ENCODE measurements around the gene TNFAIP2.

TNFAIP2 gene

DNA sequence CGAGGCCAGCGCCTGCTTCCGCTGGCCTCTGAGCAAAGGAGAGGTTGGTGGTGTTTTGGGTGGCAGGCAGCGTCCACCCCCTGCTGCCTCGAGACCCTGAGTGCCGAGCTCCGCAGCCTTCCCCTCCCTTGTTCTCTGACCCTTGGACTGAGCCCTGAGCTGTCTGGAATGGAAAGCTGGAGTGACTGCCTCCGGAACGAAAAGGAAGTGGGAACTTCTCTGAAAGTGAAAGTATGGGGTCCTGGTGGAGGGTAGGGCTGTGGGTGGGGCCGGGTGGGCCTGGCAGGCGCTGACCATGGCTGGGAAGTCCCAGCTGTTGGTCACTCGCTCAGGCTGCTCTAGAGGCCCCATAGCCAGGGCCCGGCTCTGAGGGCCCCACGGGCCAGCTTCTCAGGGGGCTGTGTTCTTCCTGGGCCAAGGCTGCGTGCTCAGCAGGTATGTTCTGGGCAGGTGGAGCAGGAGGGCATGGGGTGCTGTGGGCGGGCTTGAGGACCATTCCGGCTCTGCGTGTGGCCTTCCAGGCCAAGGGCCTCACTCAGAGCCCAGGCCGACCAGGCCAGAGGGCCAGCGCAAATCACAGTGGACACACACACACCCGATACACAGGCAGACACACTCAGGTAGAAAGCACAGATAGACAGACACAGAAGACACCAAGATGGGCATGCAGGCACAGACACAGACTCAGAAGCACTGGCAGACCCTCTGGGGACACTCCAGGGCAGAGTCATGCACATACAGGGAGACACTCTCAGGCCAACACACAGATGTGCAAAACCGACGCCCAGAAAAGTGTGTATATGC is 28.7 kb upstream of the TNFAIP2 start, which contains the start of gene EXOC3L4:
Gene EXOC3L4, plus strand, starts transcription at position 320 of the 804 bp plus-strand sequence. CDS start 5,495 bp downstream, outside the sequence.
- DNase-seq, result no peak

DNA sequence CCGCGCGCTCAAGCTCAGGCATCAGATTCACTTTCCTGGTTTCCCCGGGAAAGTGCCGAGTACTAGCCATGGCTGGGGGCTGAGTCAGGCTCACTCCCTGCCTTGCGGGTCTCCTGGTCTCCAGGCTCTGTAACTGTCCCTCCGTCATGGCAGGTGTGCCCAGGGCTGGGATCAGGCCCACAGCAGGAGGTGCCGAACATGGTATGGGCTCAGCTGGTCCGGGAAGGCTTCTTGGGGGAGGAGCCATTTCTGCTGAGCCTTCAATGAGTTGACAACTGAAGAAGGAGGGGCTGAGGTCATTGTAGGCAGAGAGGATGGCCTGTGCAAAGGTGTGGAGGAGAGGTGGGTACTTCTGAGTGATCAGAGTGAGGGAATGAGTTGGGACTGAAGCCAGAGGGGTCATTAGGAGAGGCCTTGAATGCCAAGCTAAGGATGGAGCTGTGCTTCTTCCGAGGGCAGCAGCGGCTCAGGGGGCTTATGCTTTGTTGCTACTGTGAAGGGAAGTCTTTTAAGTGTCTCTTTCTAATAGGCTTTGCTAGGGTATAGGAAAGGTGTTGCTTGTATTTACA is 28.0 kb upstream of the TNFAIP2 start:
- no peak for DNase-seq

DNA sequence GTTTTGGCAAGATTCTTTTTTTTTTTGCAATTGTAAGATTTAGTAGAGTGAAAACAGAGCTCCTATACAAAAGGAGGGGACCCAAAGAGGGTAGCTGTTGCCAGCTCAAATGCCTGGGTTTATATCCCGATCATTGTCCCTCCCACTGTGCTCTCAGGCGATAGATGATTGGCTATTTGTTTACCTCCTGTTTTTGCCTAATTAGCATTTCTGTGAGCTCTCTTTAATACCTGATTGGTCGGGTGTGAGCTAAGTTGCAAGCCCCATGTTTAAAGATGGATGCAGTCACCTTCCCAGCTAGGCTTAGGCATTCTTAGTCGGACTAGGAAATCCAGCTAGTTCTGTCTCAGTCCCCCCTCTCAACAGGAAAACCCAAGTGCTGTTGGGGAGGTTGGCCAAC is 26.9 kb upstream of the TNFAIP2 start:
- DNase-seq, result no peak

DNA sequence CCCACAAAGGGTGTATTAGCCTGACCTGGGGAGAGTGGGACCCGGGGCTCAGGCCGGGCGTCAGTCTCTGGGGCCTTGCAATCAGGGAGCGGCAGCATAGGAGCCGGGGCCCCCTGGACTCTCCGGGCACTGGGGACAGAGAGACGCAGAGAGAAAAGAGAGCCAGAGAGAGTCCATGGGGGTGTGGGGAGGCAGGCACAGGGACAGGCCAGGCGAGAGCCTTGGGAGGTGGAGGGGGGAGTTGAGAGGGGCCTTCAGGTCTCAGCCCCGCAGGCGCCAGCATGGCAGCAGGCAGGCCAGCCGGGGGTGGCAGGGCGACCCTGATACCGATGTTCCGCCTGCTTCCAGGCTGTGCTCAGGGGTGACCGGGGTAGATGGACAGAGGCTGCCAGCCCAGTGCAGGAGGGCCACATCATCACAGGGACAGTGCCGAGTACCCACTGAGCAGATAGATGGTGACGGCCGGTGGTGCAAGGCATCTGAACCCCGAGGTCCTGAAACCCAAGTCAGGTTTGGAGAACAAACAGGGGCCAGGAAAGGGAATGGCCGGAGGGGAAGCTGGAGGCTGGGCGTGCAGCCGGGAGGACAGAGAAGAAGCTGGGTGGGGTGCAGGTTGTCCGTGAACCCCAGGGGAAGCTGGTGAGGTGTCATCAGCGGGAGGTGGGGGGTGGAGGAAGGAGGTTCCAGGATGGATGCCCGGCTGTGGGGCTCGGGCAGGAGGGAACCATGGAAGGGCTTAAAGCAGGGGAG is 25.8 kb upstream of the TNFAIP2 start:
- DNase-seq, result no peak

DNA sequence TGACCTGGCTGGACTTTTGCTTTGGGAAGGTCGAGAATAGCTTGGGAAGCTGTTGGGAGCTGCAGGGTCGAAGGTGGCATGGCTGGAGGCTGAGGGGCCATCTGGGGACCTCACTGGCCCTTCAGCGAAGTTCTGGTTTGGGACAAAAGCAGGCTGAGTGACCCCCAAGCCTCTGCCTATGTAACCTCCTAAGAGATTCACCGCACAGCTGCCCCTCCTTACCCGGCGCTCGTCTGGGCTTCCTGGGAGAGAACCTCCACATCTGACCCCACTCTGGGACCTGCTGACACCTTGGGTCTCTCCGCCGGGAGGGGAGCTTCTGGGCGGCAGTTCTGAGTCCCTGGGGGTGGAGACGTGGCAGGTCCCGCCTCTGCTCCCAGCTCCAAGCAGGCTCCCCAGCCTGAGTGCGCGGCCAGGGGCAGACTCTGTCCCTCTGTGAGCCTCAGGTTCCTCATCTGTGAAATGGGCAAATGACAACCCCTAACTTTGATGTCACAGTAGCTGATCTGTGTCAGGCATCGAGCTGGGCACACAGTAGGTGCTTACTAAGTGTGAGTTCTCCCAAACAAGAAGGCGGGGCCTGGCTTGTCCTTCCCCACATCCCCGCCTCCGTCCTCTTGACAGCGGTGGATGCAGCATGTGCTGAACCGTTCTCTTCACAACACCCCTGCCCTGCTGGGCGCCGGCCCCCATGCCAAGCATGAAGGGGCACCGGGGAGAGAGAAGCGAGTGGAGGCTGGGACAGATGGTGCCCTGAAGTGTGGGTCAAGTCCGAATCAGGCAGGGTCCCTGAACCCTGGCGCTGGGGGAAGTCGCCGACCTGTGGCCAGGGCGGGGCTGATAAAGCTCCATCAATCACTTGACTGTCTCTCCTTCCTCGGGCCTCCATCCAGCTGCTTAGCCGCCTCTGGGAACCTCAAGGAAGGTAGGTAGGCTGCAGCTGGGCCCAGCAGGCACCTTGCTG is 25.0 kb upstream of the TNFAIP2 start:
- DNase-seq, result no peak

DNA sequence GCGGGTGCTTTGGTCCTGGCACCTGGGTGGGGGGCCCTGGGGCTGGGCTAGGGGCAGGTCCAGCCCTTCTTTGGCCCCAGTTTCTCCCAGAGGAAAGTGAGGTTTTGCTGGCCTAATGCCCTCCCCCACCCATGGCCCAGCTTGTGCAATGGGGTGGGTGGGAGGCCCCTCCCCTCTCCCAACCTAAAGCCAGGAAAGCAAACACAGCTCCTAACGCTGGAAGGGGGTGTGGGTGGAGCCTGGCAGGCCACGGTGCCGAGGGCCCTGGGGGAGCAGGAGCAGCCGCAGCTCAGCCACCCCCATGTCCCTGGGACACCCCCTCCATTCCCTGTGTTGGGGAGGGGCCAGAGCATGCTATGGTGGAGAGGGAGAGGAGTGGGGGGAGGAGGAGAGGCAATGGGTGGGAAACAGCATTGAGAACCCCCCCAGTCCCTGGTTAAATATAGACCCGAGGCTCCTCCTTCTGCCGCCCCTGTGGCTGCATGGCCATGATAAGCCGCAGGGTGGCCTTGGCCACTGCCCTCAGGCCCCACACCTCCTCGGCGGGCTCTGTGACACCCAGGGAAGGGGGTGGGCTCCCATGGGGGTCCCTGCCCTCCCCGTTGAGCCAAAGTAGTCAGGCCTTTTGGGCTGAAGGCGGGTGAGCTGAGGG is 24.1 kb upstream of the TNFAIP2 start:
- DNase-seq, result no peak

DNA sequence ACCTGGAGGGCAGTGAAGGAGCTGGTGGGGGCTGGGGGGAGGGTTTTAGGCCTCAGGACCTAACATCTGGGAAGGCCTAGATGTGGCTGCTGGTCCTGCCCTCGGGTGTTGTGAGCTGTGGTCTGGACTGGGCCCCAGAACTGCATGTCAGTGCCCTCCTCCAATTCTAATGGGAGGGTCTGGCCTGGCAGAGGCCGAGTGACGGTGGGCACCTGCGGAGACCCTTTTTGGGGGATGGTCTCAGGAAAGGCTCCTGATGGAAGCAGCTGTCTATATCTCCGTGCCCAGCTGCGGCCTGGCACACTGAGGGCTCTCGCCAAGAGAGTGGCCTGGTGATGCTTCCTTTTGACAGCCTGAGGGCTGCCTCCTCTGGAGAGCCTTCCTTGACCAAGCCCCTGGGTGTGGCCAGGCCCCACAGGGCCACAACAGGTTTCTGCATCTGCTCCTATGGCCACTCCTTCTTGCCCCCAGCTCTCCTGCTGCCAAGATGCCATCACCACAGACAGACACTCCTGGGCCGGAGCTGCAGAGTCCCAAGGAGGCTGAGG is 23.5 kb upstream of the TNFAIP2 start:
- no peak for DNase-seq

DNA sequence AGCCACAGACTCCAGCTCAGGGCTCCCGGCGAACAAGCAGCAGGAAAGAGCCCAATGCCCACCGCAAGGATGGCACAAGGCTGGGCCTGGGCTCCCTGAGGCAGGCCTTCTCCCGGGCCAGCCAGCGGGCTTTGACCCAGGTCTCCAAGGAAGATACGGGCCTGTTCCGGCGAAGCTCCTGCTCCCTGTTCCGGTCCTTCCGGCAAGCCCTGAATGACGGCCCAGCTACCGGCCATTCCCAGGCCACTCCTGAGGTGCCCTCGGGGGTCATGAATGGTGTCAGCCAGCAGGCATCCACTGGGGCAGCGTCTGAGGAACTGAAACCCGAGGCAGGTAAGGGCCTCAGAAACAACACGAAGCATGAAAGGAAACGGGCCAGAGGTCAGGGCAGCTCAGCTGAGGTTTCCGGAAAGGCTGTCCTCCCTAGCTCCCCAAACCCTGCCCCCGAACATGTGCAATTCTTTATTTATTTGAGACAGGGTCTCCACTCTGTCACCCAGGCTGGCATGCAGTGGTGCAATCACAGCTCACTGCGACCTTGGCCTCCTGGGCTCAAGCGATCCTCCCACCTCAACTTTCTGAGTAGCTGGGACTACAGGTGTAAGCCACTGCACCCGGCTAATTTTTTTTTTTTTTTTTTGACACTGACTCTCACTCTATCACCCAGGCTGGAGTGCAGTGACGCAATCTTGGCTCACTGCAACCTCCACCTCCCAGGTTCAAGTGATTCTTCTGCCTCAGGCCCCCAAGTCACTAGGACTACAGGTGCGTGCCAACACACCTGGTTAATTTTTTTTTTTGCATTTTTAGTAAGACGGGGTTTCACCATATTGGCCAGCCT is 22.8 kb upstream of the TNFAIP2 start:
- no peak for DNase-seq

DNA sequence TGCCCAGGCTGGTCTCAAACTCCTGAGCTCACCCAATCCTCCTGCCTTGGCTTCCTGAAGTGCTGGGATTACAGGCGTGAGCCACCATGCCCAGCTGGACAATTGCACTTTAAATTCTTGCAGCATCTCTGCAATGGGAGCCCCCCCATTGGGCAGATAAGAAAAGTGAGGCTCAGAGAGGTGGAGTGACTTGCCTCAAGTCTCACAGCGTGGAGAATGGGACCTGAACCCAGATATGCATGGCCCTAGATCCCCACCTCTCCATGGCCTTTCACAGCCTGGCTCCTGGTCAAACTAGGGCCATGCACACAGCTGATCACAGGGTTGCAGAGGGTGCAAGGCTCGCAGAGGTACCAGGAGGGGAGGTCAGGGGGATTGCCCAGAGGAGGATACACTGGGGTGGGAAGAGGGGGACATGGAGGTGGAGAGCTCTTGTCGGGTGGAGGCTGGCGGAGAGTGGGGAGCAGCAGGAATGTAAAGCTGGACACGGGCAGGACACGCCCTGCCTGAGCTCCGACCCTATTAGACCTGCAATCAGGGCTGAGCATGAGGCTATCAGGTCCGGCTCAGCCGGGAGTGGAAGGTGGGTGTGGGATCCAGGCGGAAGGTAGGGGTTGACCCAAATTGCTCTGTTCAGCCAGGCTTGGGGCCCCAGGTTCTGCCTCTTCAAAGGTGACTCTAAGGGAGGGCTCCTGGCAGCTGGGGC is 21.9 kb upstream of the TNFAIP2 start:
- no peak for DNase-seq

DNA sequence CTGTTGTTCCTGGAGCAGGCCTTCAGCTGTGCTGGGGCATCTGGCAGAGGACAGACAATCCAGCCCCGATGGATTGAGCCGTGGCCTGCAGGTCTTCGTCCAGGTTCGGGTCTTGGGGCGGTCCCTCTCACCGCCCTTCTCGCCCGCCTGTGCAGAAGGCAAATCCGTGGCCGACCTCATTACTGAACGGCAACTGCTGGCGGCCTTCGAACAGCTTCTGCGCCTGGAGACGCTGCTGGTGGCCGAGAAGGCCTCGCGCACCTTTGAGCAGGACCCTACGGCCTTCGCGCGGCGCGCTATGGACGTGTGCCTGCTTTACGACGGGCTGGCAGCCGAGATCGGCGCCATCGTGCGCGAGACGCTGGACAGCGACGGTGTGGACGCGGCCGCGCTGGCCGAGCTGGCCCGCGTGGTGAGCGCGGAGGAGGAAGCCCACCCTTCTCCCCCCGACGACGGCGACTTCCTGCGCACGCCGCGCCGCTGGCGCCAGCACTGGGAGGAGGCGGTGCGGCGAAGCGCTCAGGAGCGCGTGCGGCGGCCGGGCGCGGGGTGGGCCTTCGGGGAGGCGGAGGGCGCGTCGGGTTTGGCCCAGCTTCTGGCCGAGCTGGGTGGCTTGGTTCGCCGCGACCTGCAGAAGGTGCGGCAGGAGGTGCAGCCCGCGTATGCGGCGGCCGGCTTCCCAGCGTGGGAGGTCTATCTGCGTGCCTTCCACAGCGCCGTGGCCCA is 21.1 kb upstream of the TNFAIP2 start:
- DNase-seq, result no peak

DNA sequence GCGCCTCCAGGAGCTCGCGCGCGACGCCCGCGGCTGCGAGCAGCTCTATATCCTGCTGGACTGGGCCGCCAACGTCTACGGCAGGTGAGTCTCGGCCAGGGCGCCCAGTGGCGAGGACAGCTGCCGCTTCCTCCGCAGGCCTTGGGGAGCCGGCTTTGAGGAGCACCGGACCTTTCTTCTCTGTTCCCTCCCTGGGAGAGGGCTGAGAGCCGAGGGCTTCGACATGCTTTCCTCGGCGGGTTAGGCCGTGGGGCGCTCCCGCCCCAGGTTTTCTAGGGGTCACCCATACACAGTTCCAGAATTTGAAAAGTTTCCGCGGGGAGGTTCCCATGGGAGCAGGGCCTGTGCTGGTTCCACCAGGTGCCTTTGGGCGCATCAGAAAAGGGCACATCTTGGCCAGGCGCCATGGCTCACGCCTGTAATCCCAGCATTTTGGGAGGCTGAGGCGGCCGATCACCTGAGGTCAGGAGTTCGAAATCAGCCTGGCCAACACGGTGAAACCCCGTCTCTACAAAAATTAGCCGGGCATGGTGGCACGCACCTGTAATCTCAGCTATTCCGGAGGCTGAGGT is 20.5 kb upstream of the TNFAIP2 start:
- DNase-seq, result no peak

DNA sequence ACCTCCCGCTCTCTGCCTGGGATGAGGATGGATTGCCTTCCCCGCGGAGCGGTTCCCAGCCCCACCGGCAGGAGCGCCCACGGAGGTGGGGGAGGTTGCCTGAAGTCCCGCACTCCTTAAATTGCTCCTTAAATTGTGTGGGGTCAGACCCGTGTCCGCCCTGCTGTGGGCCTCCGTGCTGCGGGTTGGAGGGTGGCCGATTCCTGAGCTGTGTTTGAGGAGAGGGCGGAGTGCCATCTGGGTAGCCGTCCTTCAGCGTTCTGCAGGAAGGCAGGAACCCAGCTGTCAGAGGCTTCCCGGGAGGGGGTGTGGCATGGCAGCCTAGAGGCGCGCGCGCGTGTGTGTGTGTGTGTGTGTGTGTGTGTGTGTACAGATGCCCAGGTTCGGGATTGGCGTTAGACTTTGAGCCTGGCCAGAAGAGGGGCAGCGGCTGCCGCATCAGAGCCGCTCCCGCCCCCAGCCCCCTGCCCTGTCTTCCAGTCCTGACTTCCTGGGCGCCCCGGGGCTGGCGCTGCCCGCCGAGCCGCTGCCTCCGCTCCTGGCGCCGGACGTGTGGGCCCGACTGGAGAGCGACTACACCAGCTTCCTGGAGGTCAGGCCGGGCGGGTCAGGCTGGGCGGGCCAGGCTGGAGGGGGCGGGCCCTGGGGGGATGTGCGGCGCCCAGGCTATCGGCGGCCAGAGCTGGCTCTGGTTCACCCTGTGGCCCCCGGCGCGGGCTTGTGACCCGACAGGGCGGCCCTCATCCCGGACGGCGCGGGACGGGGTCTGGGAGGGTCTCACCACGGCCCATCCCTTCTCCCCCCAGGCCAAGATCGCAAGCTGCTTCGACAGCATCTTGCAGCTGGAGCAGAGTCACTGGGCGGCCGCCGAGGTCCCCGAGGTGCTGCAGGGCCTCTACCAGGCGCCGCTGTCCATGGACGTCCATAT is 19.5 kb upstream of the TNFAIP2 start:
- DNase-seq, result peak; percentile 97

DNA sequence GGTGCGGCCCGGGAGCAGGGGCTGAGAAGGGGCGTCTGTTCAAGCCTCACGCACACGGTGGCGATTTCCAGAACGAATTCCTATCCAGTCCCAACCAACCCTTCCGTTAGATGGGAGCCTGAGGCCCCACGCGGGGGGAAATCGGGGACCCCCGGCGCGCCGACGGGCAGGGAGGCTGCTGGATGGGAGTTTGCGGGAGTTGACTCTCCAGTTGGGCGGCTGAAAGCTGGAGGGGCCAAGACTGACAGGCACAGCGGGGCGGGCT is 18.9 kb upstream of the TNFAIP2 start:
- no peak for DNase-seq

DNA sequence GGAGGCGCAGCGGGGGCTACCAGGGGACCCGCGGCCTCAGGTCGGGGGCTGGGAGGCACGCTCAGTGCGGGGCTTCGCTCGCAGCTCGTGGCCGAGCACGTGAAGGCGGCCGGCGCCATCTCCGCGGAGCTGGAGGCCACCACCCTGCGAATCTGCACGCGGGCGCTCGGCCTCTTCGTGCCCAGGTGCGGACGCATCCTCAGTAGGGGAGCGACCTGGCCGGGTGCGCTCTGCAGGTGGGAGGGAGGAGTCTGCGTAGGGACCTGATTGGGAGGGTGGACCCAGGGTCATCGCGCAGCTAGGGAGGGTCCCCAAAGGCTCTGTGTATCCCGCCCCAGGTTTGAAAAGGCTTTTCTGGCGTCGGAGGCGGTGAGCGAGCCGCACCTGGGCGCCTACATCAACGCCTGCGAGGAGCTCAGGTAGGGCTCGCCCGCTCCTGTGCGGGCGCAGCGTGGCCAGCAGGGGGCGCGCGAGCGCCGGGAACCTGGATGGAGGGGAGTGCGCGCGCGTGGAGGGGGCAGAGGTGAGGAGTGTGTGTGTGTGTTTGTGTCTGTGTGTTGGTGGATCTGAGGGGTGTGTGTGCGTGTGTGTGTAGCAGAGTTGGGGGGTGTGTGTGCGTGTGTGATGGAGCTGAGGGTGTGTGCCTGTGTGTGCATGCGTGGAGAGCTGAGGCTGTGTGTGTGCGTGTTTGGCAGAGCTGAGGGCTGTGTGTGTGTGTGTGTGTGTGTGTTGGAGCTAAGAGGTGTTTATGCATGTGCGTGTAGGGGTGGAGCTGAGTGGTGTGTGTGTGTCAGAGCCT is 18.4 kb upstream of the TNFAIP2 start:
- peak; percentile 79 for DNase-seq

DNA sequence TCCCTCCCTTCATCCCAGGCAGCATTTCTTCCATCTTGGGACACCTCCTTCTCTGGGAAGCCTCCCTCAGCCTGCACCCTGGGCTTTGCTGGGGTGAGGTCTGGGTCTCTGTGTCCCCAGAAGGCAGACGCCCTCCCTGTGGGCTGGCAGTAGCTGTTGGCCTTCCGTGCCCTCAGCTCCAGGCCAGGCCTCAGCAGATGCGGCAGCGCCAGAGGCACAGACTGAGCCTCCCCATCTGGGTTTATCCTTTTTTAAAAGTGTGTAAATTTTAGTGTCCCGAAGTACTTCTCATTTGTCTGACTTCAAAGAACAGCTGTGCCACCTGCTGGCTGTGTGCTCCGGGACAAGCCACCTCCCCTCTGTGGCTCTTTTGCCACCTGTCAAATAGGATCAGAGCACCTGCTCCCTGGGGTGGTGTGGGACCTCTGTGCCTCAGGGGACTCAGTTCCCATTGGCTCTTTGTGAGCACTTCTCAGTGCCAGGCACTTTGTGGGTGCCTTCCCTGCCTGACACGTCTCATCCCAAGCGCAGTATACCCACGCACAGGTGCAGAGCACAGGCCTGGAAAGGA is 17.6 kb upstream of the TNFAIP2 start:
- DNase-seq, result peak; percentile 95

DNA sequence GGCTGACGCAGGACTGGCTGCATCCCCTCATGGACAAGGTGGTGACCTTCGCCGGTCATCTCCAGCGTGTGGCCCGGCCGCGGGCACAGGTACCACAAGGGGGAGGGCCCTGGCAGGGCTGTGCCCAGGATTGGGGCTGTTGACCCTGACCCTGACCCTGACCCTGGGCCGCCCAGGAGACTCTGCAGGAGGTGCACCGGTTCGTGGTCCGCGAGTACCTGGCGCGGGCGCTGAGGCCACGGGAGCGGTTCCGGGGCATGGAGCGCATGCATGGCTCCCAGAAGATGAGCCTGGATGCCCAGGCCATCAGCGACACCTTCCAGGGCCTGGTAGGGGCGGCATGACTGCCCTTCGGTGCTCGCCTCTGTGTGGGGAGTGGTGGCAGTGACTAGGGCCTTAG is 15.8 kb upstream of the TNFAIP2 start:
- DNase-seq, result no peak
